ENCODE measurements around the gene LRRC2. TPM values are rescaled to one million over a fixed set of nuclear protein-coding genes. Genes with fewer than 3 reads are reported as not detected.
A peak's percentile ranks its signal among the peaks of the same experiment; 100 is the strongest.

The LRRC2 gene
- polyA plus RNA-seq: 0.06 TPM

- H3K4me3 Mint-ChIP-seq: peak within 1 kb of the TSS; percentile 6 to 91 (median 72)
- H3K36me3 Mint-ChIP-seq: no peaks in the 10 kb centered on the region
- H3K27me3 Mint-ChIP-seq: peaks cover 27% of the 10 kb centered on the region
- peaks cover 0 to 11% (median 8%) of the 10 kb centered on the region in 3 donors for H3K4me1 Mint-ChIP-seq
- peaks cover 0 to 2% (median 0%) of the 10 kb centered on the region in 3 donors for H3K9me3 Mint-ChIP-seq
- no peak within 1 kb of the TSS for H3K27ac Mint-ChIP-seq
These were observed at the start of gene LRRC2 for GRCh38 chr3:46566040-46566641. Gene LRRC2 (minus strand): TSS chr3:46566302. CDS start chr3:46551591, 14,711 bp downstream.

GRCh38 chr3:46615050-46615775 is 49.1 kb upstream of the LRRC2 start:
- peaks cover 27% of the 10 kb centered on the region for H3K27me3 Mint-ChIP-seq
- no peak overlapping the region for H3K27ac Mint-ChIP-seq

GRCh38 chr3:46614431-46614830 is 48.3 kb upstream of the LRRC2 start:
- no peak overlapping the region for H3K27ac Mint-ChIP-seq
- H3K4me1 Mint-ChIP-seq: no peaks in the 10 kb centered on the region
- no peaks in the 10 kb centered on the region for H3K9me3 Mint-ChIP-seq
- H3K4me3 Mint-ChIP-seq: no peak overlapping the region
- peaks cover 20% of the 10 kb centered on the region for H3K27me3 Mint-ChIP-seq
- no peaks in the 10 kb centered on the region for H3K36me3 Mint-ChIP-seq

More at GRCh38 chr3:46615050-46615775, 49.1 kb upstream of the LRRC2 start:
- H3K4me1 Mint-ChIP-seq: no peaks in the 10 kb centered on the region
- no peaks in the 10 kb centered on the region for H3K9me3 Mint-ChIP-seq
- no peaks in the 10 kb centered on the region for H3K36me3 Mint-ChIP-seq
- H3K4me3 Mint-ChIP-seq: no peak overlapping the region

GRCh38 chr3:46613313-46614005 is 47.4 kb upstream of the LRRC2 start:
- no peaks in the 10 kb centered on the region for H3K9me3 Mint-ChIP-seq
- no peak overlapping the region for H3K4me3 Mint-ChIP-seq
- H3K36me3 Mint-ChIP-seq: no peaks in the 10 kb centered on the region
- H3K27me3 Mint-ChIP-seq: peaks cover 18% of the 10 kb centered on the region
- H3K27ac Mint-ChIP-seq: no peak overlapping the region
- H3K4me1 Mint-ChIP-seq: no peaks in the 10 kb centered on the region

GRCh38 chr3:46612324-46612723 is 46.2 kb upstream of the LRRC2 start, which contains the start of gene FAM240A:
Gene FAM240A (plus strand): TSS chr3:46612525. CDS start chr3:46612684, 159 bp downstream.
- no peak within 1 kb of the TSS for H3K27ac Mint-ChIP-seq

GRCh38 chr3:46609944-46610722 is 44.0 kb upstream of the LRRC2 start:
- Mint-ChIP-seq H3K9me3 (no peaks in the 10 kb centered on the region), H3K4me1 (no peaks in the 10 kb centered on the region), H3K4me3 (no peak overlapping the region), H3K27ac (no peak overlapping the region), H3K36me3 (no peaks in the 10 kb centered on the region), H3K27me3 (peaks cover 11% of the 10 kb centered on the region)

More at GRCh38 chr3:46612324-46612723, 46.2 kb upstream of the LRRC2 start, which contains the start of gene FAM240A:
- H3K27me3 Mint-ChIP-seq: peaks cover 18% of the 10 kb centered on the region
- H3K4me1 Mint-ChIP-seq: no peaks in the 10 kb centered on the region
- no peaks in the 10 kb centered on the region for H3K36me3 Mint-ChIP-seq
- H3K4me3 Mint-ChIP-seq: no peak within 1 kb of the TSS
- no peaks in the 10 kb centered on the region for H3K9me3 Mint-ChIP-seq

- Mint-ChIP-seq H3K27ac (no peak overlapping the region), H3K4me3 (no peak overlapping the region), H3K4me1 (no peaks in the 10 kb centered on the region)
These were observed 43.2 kb upstream of the LRRC2 start for GRCh38 chr3:46609212-46609721.

GRCh38 chr3:46607603-46608028 is 41.5 kb upstream of the LRRC2 start:
- H3K4me3 Mint-ChIP-seq: no peak overlapping the region
- peaks cover 8% of the 10 kb centered on the region for H3K27me3 Mint-ChIP-seq
- H3K4me1 Mint-ChIP-seq: no peaks in the 10 kb centered on the region
- no peak overlapping the region for H3K27ac Mint-ChIP-seq
- no peaks in the 10 kb centered on the region for H3K9me3 Mint-ChIP-seq
- H3K36me3 Mint-ChIP-seq: no peaks in the 10 kb centered on the region

More at GRCh38 chr3:46609212-46609721, 43.2 kb upstream of the LRRC2 start:
- H3K36me3 Mint-ChIP-seq: no peaks in the 10 kb centered on the region
- peaks cover 10% of the 10 kb centered on the region for H3K27me3 Mint-ChIP-seq
- no peaks in the 10 kb centered on the region for H3K9me3 Mint-ChIP-seq

GRCh38 chr3:46604127-46604526 is 38.0 kb upstream of the LRRC2 start:
- Mint-ChIP-seq H3K4me1 (peaks cover 0 to 2% (median 0%) of the 10 kb centered on the region in 3 donors), H3K27ac (peak overlapping the region in 1 of 3 donors; percentile 55), H3K27me3 (no peaks in the 10 kb centered on the region), H3K9me3 (no peaks in the 10 kb centered on the region), H3K36me3 (no peaks in the 10 kb centered on the region), H3K4me3 (no peak overlapping the region)

GRCh38 chr3:46603446-46604046 is 37.4 kb upstream of the LRRC2 start:
- Mint-ChIP-seq H3K4me1 (peaks cover 0 to 2% (median 0%) of the 10 kb centered on the region in 3 donors), H3K9me3 (no peaks in the 10 kb centered on the region), H3K27me3 (no peaks in the 10 kb centered on the region), H3K4me3 (no peak overlapping the region), H3K27ac (peak overlapping the region in 1 of 3 donors; percentile 55), H3K36me3 (no peaks in the 10 kb centered on the region)

- H3K27me3 Mint-ChIP-seq: no peaks in the 10 kb centered on the region
These were observed 33.5 kb upstream of the LRRC2 start for GRCh38 chr3:46599590-46599989.

GRCh38 chr3:46595819-46596314 is 29.8 kb upstream of the LRRC2 start:
- H3K27ac Mint-ChIP-seq: no peak overlapping the region
- H3K36me3 Mint-ChIP-seq: no peaks in the 10 kb centered on the region
- H3K27me3 Mint-ChIP-seq: peaks cover 5% of the 10 kb centered on the region
- H3K4me3 Mint-ChIP-seq: no peak overlapping the region
- peaks cover 0 to 2% (median 0%) of the 10 kb centered on the region in 3 donors for H3K4me1 Mint-ChIP-seq
- no peaks in the 10 kb centered on the region for H3K9me3 Mint-ChIP-seq

More at GRCh38 chr3:46599590-46599989, 33.5 kb upstream of the LRRC2 start:
- no peaks in the 10 kb centered on the region for H3K36me3 Mint-ChIP-seq
- H3K4me3 Mint-ChIP-seq: no peak overlapping the region
- no peaks in the 10 kb centered on the region for H3K9me3 Mint-ChIP-seq
- H3K27ac Mint-ChIP-seq: no peak overlapping the region
- H3K4me1 Mint-ChIP-seq: peaks cover 0 to 2% (median 0%) of the 10 kb centered on the region in 3 donors

- no peak overlapping the region for H3K27ac Mint-ChIP-seq
- H3K27me3 Mint-ChIP-seq: peaks cover 7% of the 10 kb centered on the region
- H3K36me3 Mint-ChIP-seq: no peaks in the 10 kb centered on the region
- H3K4me3 Mint-ChIP-seq: no peak overlapping the region
- peaks cover 0 to under 1% (median 0%) of the 10 kb centered on the region in 3 donors for H3K4me1 Mint-ChIP-seq
- H3K9me3 Mint-ChIP-seq: no peaks in the 10 kb centered on the region
These were observed 28.6 kb upstream of the LRRC2 start for GRCh38 chr3:46594723-46595122.

- Mint-ChIP-seq H3K36me3 (no peaks in the 10 kb centered on the region), H3K9me3 (no peaks in the 10 kb centered on the region)
These were observed 27.9 kb upstream of the LRRC2 start for GRCh38 chr3:46593979-46594378.

More at GRCh38 chr3:46593979-46594378, 27.9 kb upstream of the LRRC2 start:
- H3K4me1 Mint-ChIP-seq: no peaks in the 10 kb centered on the region
- no peak overlapping the region for H3K4me3 Mint-ChIP-seq
- H3K27ac Mint-ChIP-seq: peak overlapping the region in 1 of 3 donors; percentile 3
- H3K27me3 Mint-ChIP-seq: peaks cover 7% of the 10 kb centered on the region

Data from IgD-negative memory B cell (primary cell).